GM12874 (cell line): ENCODE measurements around the gene KLK12.

Source experiments
- CTCF ChIP-seq: IDR thresholded peaks from 2 replicates; pipeline ENCODE4 v1.5.1; 2011; ENCODE audit warnings: low read depth, mild to moderate bottlenecking, control low read depth, low read length, moderate library complexity; ENCODE audit not compliant: insufficient read depth

KLK12 gene

GRCh38 chr19:50980208-50980607 lies 54.6 kb downstream of the KLK12 start:
- no peak for TF ChIP-seq CTCF

- no peak for TF ChIP-seq CTCF
Measured at GRCh38 chr19:50979758-50980157, 55.0 kb downstream of the KLK12 start.
